K562 (cell line): ENCODE results near the gene CDKN2C. TPM values are rescaled to one million over a fixed set of nuclear protein-coding genes. Genes with fewer than 3 reads are reported as not detected.

Experiments
- ATF1 ChIP-seq, 2 experiments: fragments of 450-650 bp in 1 of 2; IDR thresholded peaks; 2 replicates each; pipeline ENCODE4 v1.6.1; 2016; ENCODE audit warnings: missing compliant biosample characterization in 1 of 2, missing genetic modification characterization in 1 of 2
- CC2D1A ChIP-seq: fragments of 450-650 bp; IDR thresholded peaks from 2 replicates; pipeline ENCODE4 v1.6.1; 2017; ENCODE audit warnings: mild to moderate bottlenecking
- CCNT2 ChIP-seq: IDR thresholded peaks from 2 replicates; pipeline ENCODE4 v1.6.1; 2011; ENCODE audit warnings: borderline replicate concordance, low read depth, mild to moderate bottlenecking, moderate library complexity, mixed read lengths, low read length; ENCODE audit not compliant: insufficient read length; ENCODE audit errors: extremely low read depth
- DACH1 ChIP-seq: fragments of 450-650 bp; IDR thresholded peaks from 2 replicates; pipeline ENCODE4 v1.6.1; 2018; ENCODE audit not compliant: partially characterized antibody
- GABPA ChIP-seq: fragments of 200-800 bp; sonication (Bioruptor generic); conservative IDR thresholded peaks from 2 replicates; pipeline ENCODE4 v1.6.1; 2016; ENCODE audit warnings: low read depth, missing genetic modification characterization, missing compliant biosample characterization
- HMGN3 ChIP-seq: IDR thresholded peaks from 2 replicates; pipeline ENCODE4 v1.6.1; 2011; ENCODE audit warnings: borderline replicate concordance, low read depth, mild to moderate bottlenecking, mixed read lengths, low read length; ENCODE audit not compliant: insufficient read length; ENCODE audit errors: extremely low read depth
- KDM2B ChIP-seq: fragments of 250-450 bp; sonication (Bioruptor Pico); IDR thresholded peaks from 2 replicates; pipeline ENCODE4 v1.8.0; 2021; ENCODE audit warnings: mild to moderate bottlenecking, moderate library complexity
- LEF1 ChIP-seq: fragments of 450-650 bp; IDR thresholded peaks from 2 replicates; pipeline ENCODE4 v1.6.1; 2016; ENCODE audit warnings: mild to moderate bottlenecking
- MXI1 ChIP-seq: IDR thresholded peaks from 2 replicates; pipeline ENCODE4 v1.6.1; 2011; ENCODE audit warnings: low read depth, mild to moderate bottlenecking, improper control_type of control experiment, low read length
- NFIC ChIP-seq: fragments of 450-650 bp; IDR thresholded peaks from 2 replicates; pipeline ENCODE4 v1.6.1; 2017; ENCODE audit warnings: mild to moderate bottlenecking, inconsistent platforms
- NFRKB ChIP-seq: fragments of 450-650 bp; IDR thresholded peaks from 2 replicates; pipeline ENCODE4 v1.6.1; 2016; ENCODE audit warnings: low read depth
- NR2C2 ChIP-seq, 2 experiments: fragments of 200-800 bp in 1 of 2; sonication (Bioruptor generic) in 1 of 2; sonication (generic) in 1 of 2; formaldehyde crosslinking in 1 of 2; IDR thresholded peaks; 2 replicates each; pipeline versions ENCODE4 v1.6.1 to v1.8.0; 2016 to 2022; ENCODE audit warnings: mild to moderate bottlenecking in 1 of 2, missing compliant biosample characterization in 1 of 2, missing genetic modification characterization in 1 of 2, missing genetic modification reagents in 1 of 2
- RHOXF2B ChIP-seq: fragments of 250-450 bp; sonication (Bioruptor Pico); conservative IDR thresholded peaks from 2 replicates; pipeline ENCODE4 v1.5.1; 2021
- SMARCC2 ChIP-seq: fragments of 450-650 bp; IDR thresholded peaks from 2 replicates; pipeline ENCODE4 v1.6.1; 2017; ENCODE audit warnings: antibody characterized with exemption, moderate library complexity, mild to moderate bottlenecking, low read depth
- TFAM ChIP-seq: fragments of 250-450 bp; sonication (Bioruptor Pico); conservative IDR thresholded peaks from 2 replicates; pipeline ENCODE4 v1.5.0; 2021; ENCODE audit warnings: mild to moderate bottlenecking, moderate library complexity
- TGIF2 ChIP-seq: sonication (generic); formaldehyde crosslinking; IDR thresholded peaks from 2 replicates; pipeline ENCODE4 v1.8.1; 2022; ENCODE audit warnings: mild to moderate bottlenecking, missing genetic modification reagents, moderate library complexity
- U2AF1 ChIP-seq: fragments of 200-400 bp; formaldehyde crosslinking; optimal IDR thresholded peaks from 2 replicates; pipeline ENCODE3; 2017; ENCODE audit warnings: mild to moderate bottlenecking, low read depth, low read length, moderate library complexity
- ZNF589 ChIP-seq: fragments of 200-800 bp; sonication (Bioruptor generic); IDR thresholded peaks from 2 replicates; pipeline ENCODE4 v1.6.1; 2016; ENCODE audit warnings: low read depth, missing genetic modification characterization, missing compliant biosample characterization
- ZSCAN29 ChIP-seq: fragments of 450-650 bp; IDR thresholded peaks from 2 replicates; pipeline ENCODE4 v1.6.1; 2017
- polyA plus RNA-seq, 8 experiments: library from polyadenylated mRNA; depleted of rRNA in 4 of 8; stranded (reverse) in 5 of 8; unstranded in 3 of 8; fragments of >200 nt; fragmentation: Nextera tagmentation in 2 of 8; fragmentation: Illumina TruSeq in 1 of 8; extraction: Ambion mirVana in 2 of 8; extraction: Trizol in 1 of 8; gene quantifications; 2 replicates each; pipeline versions ENCODE4 v1.2.1 to v1.2.3, GENCODE V29; 2011 to 2014; ENCODE audit warnings: inconsistent platforms in 1 of 8, missing spikeins in 1 of 8
- total RNA-seq, 7 experiments: library from RNA; depleted of rRNA in 6 of 7; stranded (reverse); fragments of >200 nt in 6 of 7; fragmentation: Illumina TruSeq in 2 of 7; extraction: Trizol in 2 of 7; gene quantifications; 2 replicates each; pipeline versions ENCODE4 v1.2.1 to v1.2.3, GENCODE V29; 2011 to 2021; ENCODE audit warnings: low replicate concordance in 1 of 7
- TF ChIP-seq, protein P1 (sequence below): fragments of 150-350 bp; IDR thresholded peaks from 2 replicates; pipeline ENCODE4 v1.6.1; 2014; ENCODE audit warnings: low read depth, mild to moderate bottlenecking, low read length, borderline replicate concordance
- TF ChIP-seq, protein P2 (sequence below): IDR thresholded peaks from 3 replicates; pipeline ENCODE4 v1.6.1; 2011; ENCODE audit warnings: borderline replicate concordance, mild to moderate bottlenecking, moderate library complexity; ENCODE audit not compliant: insufficient read length; ENCODE audit errors: extremely low read depth

The CDKN2C gene
- total and polyA plus RNA-seq, 9 of the 15 experiments (the other 6 are each of a cell fraction or from before 2014, with no cell fraction given): 11.9 to 74.3 (median 45.9) TPM

DNA sequence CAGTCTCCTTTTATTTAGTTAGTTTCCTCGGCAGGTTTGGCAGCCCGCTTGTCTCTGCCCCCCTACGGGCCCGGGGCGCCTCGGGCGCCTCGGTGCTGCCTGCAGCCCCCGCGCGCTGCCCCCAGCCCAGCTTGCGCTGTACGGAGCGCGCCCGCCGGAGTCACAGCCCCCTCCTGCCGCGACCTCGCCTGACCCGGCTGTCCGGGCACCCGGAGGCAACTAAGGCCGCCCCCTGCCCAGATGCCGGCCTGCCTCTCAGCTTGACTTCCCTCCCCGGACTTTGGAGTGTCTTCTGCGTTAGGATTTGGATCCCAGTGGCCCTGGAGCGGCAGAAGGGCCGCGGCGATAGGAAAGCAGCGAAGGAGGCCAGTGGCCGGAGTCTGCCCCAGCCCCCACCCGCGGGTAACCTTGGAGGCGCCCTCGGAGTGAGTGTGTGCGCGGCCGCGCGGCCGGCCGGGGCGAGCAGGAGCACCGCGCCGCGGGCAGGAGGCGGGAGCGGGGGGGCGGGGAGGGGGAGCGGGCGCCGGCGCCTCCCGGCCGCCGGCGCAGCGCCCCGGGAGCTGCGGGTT, 7.6 kb downstream of the CDKN2C start (continued):
- TF ChIP-seq, protein P1, sequence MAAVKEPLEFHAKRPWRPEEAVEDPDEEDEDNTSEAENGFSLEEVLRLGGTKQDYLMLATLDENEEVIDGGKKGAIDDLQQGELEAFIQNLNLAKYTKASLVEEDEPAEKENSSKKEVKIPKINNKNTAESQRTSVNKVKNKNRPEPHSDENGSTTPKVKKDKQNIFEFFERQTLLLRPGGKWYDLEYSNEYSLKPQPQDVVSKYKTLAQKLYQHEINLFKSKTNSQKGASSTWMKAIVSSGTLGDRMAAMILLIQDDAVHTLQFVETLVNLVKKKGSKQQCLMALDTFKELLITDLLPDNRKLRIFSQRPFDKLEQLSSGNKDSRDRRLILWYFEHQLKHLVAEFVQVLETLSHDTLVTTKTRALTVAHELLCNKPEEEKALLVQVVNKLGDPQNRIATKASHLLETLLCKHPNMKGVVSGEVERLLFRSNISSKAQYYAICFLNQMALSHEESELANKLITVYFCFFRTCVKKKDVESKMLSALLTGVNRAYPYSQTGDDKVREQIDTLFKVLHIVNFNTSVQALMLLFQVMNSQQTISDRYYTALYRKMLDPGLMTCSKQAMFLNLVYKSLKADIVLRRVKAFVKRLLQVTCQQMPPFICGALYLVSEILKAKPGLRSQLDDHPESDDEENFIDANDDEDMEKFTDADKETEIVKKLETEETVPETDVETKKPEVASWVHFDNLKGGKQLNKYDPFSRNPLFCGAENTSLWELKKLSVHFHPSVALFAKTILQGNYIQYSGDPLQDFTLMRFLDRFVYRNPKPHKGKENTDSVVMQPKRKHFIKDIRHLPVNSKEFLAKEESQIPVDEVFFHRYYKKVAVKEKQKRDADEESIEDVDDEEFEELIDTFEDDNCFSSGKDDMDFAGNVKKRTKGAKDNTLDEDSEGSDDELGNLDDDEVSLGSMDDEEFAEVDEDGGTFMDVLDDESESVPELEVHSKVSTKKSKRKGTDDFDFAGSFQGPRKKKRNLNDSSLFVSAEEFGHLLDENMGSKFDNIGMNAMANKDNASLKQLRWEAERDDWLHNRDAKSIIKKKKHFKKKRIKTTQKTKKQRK: 0 out of 2 replicates have a peak, but pooled peaks have one; percentile 28
- TF ChIP-seq NFRKB (peak; percentile 21; the same call in 1 of the 2 replicates), NR2C2 (CRISPR knock-in tag; IDR thresholded peaks at IDR 0.05) (no peak), NR2C2 (tag; IDR thresholded peaks at IDR 0.05) (peak; percentile 75), NFIC (peak; percentile 7; the same call in 1 of the 2 replicates), ZNF589 (CRISPR knock-in tag) (peak; percentile 79), LEF1 (no peak), U2AF1 (peak; percentile 32), KDM2B (CRISPR knock-in tag) (no peak), GABPA (tag) (peak; percentile 67), TGIF2 (CRISPR knock-in tag) (no peak), TFAM (CRISPR knock-in tag) (no peak), DACH1 (no peak), CCNT2 (peak; percentile 81), CC2D1A (no peak; the same call in 1 of the 2 replicates), ATF1 (CRISPR knock-in tag; IDR thresholded peaks at IDR 0.05) (no peak), ATF1 (tag; IDR thresholded peaks at IDR 0.05) (peak; percentile 18; the same call in 1 of the 2 replicates), SMARCC2 (no peak), RHOXF2B (0 out of 2 replicates have a peak, but pooled peaks have one; percentile 52), MXI1 (no peak), ZSCAN29 (no peak), HMGN3 (peak; percentile 73)
- TF ChIP-seq, protein P2, sequence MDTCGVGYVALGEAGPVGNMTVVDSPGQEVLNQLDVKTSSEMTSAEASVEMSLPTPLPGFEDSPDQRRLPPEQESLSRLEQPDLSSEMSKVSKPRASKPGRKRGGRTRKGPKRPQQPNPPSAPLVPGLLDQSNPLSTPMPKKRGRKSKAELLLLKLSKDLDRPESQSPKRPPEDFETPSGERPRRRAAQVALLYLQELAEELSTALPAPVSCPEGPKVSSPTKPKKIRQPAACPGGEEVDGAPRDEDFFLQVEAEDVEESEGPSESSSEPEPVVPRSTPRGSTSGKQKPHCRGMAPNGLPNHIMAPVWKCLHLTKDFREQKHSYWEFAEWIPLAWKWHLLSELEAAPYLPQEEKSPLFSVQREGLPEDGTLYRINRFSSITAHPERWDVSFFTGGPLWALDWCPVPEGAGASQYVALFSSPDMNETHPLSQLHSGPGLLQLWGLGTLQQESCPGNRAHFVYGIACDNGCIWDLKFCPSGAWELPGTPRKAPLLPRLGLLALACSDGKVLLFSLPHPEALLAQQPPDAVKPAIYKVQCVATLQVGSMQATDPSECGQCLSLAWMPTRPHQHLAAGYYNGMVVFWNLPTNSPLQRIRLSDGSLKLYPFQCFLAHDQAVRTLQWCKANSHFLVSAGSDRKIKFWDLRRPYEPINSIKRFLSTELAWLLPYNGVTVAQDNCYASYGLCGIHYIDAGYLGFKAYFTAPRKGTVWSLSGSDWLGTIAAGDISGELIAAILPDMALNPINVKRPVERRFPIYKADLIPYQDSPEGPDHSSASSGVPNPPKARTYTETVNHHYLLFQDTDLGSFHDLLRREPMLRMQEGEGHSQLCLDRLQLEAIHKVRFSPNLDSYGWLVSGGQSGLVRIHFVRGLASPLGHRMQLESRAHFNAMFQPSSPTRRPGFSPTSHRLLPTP: no peak
